Activated CD8-positive, alpha-beta memory T cell treated with anti-CD3 and anti-CD28 coated beads, Interleukin-2, amount 50 U/mL, for 1 hour (primary cell): ENCODE data around the gene ANGEL2.

Experiments
- DNase-seq: peaks from one replicate; pipeline ENCODE4 v3.0.0-alpha.2; 2020; ENCODE audit errors: extremely low read depth

ANGEL2 gene

DNA sequence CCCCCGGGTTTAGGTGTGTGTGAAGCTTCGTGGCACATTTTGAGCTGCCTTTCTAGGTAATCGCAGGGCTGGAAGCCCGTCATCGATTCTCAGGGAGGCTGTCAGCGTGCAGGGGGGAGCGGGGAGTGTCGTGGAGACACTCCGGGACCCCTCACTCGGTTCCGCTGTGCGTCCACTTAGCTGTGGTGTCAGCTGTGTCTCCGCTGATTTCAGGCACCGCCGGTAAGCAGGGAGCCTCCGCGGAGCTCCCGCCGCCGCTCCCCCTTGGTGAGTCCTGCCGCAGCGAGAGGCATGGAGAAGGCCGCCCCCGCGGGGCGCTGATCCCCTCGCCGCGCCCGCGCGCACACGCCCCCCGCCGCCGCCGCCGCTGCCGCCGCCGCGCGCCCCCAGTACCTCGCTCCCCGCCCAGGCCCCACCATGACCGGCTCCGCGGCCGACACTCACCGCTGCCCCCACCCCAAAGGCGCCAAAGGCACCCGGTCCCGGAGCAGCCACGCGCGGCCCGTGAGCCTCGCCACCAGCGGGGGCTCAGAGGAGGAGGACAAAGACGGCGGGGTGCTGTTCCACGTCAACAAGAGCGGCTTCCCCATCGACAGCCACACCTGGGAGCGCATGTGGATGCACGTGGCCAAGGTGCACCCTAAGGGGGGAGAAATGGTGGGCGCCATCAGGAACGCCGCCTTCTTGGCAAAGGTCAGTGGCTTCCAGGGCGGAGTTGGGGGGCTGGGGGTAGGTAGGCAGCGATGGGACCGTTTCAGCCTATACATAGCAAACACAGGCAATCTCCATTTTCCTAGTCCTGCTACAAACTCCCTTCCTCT lies 64.3 kb downstream of the ANGEL2 start:
- DNase-seq = no peak

DNA sequence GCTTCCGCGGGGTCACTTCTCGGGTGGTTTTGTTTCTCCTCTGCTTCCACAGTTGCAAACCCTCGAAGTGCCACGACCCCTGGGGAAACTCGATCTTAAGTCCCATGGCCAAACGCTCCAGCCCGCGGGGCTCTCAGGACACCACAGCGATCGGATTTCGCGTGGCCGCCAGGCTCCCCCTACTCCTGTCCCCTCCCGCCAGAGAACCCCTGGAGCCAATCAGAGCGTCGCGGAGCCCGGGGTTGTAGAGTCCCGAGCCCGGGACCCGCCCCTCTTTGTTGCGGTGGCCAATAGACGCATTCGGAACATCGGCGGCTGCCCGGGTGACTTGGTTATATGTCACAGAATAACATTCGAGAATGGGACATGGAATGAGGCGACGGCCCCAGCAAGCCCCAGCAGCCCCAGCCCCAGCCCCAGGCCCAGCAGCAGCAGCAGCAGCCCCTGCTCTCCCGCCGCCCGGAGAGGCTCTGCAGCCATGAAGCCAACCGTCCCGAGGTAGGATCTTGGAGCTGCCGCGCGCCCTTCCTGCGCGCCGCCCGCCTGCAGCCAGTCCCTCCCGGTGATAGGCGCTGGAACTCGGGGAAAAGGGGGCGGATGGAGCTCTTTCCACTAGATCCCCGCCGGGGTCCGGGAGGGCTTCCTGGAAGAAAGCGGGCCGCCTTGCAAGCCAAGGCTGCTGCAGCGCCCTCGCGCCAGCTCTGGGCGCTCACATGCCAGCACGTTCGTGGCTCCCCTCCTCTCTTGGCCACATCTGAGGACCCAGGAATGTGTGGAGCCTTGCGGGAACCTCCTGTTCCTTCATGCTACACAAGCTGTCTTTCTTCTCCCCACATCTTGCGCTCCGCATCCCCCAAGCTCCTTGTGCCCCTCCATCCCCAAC lies 65.2 kb downstream of the ANGEL2 start, which contains the start of gene VASH2:
Gene VASH2, plus strand, starts transcription at position 299 of the 883 bp plus-strand sequence. CDS start 1,002 bp downstream, outside the sequence.
- no peak for DNase-seq

DNA sequence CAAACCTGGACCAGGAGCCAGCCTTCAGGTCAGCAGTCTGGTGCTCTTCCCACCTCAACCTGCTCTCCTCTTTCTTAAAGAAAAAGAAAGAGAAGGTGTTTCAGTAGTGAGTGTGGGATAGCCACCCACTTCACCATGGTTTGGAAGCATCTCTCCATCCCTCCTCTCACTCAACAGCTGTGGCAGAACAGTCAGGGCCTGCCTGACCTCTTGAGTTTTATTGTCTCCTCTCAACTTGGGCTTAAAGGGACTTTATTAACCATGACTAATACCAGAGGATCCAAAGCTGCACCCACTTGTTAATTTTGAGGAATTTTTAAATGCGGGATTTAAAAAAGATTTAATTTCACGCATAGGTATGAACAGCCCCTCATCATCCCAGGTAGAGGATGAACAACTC lies 65.9 kb downstream of the ANGEL2 start:
- DNase-seq = no peak

DNA sequence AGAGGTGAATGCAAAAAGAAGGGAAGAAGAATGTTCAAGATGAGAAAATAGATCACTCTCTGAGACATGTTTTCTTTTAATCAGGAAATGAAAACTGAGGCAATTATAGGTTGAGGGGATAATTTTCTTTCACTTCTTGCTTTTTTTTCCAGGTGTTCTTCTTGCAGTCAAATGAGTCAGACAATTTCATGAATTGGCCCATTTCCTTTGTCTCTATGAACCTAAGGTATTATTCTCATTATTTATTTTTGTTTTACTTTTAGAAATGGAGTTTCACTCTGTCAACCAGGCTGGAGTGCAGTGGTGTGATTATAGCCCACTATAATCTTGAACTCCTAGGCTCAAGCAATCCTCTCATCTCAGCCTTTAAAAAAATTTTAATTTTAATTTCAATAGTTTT lies 68.8 kb downstream of the ANGEL2 start:
- no peak for DNase-seq

DNA sequence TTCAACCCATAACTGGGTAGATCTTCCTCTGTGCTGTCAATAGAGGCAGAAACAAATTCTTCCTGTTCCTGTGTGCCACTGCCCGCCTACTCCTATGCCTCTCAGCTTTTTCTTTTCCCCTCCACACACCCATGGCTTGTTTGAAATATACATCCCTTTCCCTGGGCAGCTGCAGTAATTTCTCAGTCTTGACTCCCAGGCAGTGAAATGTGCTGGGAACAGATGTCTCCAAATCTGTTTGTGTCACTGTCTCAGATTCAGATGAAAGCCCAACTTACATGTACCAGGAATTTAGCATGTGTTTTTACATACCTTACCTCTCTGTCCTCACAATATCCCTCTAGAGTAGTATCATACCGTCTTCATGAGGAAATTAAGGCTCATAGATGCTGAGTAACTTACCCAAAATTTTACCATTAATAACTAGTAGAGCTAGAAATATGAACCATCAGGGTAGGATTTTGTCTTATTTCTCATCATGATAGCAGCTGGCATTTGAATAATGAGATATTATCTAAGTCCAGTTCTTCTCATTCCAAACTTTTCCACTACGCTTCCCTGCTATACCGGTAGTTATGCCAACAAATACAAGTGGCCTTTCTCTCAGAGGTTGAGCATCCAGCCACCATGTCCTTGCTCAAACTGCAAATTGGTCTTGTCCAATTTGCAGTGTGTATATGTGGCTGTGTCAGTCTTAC lies 70.1 kb downstream of the ANGEL2 start:
- no peak for DNase-seq

DNA sequence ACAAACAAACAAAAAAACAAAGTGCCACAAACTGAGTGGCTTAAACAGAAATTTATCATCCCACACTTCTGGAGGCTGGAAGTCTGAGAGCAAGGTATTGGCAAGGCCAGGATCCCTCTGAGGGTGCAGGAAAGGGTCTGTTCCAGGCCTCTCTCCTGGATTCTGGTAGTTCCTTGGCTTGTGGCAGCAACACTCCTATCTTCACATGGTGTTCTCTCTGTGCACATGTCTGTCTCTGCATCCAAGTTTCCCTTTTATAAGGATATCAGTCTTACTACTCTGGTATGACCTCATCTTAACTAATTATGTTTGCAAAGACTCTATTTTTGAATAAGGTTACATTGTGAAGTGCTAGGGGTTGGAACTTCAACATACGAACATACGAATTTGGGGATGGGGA lies 70.6 kb downstream of the ANGEL2 start:
- no peak for DNase-seq

DNA sequence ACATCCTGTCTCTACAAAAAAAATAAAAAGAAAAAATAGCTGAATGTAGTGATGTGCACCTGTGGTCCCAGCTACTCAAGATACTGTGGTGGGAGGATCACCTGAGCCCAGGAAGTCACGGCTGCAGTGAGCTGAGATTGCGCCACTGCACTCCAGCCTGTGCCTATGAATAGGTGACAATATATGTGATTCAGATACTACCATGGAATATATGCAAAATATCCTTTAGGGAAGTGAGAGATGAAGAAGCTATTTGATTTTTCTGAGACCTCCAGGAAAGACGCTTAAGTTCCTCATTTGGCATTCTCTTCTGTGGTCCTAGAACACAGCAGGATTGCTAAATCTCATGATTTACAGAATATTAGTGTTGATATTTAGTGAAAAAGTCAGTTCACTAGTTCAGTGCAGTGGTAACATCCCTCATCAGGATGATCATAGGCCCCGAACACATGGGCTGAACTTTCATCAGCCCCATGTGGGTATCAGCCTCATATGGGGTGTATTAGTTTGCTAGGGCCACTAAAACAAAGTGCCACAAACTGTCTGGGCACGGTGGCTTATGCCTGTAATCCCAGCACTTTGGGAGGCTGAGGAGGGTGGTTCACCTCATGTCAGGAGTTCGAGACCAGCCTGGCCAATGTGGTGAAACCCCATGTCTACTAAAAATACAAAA lies 71.3 kb downstream of the ANGEL2 start:
- DNase-seq = no peak

DNA sequence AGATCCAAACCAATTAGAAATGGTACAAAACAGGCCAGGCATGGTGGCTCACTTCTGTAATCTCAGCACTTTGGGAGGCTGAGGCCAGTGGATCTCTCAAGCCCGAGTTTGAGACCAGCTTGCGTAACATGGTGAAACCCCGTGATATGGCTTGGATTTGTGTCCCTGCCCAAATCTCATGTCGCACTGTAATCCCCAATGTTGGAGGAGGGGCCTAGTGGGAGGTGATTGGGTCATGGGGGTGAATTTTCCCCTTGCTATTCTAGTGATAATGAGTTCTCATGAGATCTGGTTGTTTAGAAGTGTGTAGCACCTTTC lies 72.3 kb downstream of the ANGEL2 start:
- DNase-seq = no peak

DNA sequence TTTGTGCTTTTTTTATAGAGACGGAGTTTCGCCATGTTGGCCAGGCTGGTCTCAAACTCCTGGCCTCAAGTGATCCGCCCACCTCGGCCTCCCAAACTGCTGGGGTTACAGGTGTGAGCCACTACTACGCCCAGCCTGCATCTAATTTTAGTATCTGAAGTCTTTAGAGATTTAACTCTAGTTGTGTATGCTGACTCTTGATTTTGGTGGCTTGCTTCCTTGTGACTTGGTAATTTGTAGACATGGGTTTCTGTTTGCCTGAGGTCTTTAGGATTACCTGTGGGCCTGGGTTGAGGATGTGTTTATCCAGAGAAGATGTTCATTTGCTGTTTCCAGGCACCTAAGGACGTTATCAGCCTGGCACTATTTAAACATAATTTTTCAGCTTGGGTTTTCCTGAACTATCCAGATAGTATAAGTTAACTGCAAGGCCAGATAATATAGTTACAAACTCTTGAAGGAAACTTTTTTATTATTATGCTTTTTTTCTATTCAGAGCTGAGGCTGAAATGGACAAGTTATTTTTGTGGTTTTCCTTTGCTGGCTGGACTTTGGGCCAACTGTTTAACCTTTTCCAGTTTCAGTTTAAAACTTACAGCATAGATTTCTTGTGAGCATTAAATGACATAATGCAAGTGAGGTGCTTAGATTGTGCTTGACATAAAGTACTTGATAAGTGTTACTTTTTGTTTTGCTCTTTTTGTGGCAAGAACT lies 72.8 kb downstream of the ANGEL2 start:
- no peak for DNase-seq
